ENCODE data around the gene KLF11.

Gene KLF11

GRCh38 chr2:10003206-10004125, 39.9 kb upstream of the KLF11 start:
- H3K4me1 ChIP-seq (ENCODE audit: control insufficient read depth, insufficient read depth, low read length): peaks cover 7% of the 10 kb centered on the region
- H3K27ac ChIP-seq (ENCODE audit: low read depth, low read length): no peak overlapping the region

GRCh38 chr2:10004401-10004800, 38.9 kb upstream of the KLF11 start:
- H3K4me3 ChIP-seq (ENCODE audit: low read depth, low read length): no peak overlapping the region
- no peak overlapping the region for H3K9ac ChIP-seq (ENCODE audit: low read depth, low read length)
- no peak overlapping the region for H3K27ac ChIP-seq (ENCODE audit: low read depth, low read length)
- H3K36me3 ChIP-seq (ENCODE audit: control insufficient read depth, insufficient read depth, low read length): no peaks in the 10 kb centered on the region
- H3K4me1 ChIP-seq (ENCODE audit: control insufficient read depth, insufficient read depth, low read length): peaks cover 7% of the 10 kb centered on the region
- H3K9me3 ChIP-seq (ENCODE audit: control insufficient read depth, insufficient read depth, low read length): no peaks in the 10 kb centered on the region
- H3K27me3 ChIP-seq (ENCODE audit: control insufficient read depth, insufficient read depth, low read length): no peaks in the 10 kb centered on the region

More at GRCh38 chr2:10003206-10004125, 39.9 kb upstream of the KLF11 start:
- H3K36me3 ChIP-seq (ENCODE audit: control insufficient read depth, insufficient read depth, low read length): no peaks in the 10 kb centered on the region
- H3K27me3 ChIP-seq (ENCODE audit: control insufficient read depth, insufficient read depth, low read length): no peaks in the 10 kb centered on the region
- no peak overlapping the region for H3K9ac ChIP-seq (ENCODE audit: low read depth, low read length)
- no peaks in the 10 kb centered on the region for H3K9me3 ChIP-seq (ENCODE audit: control insufficient read depth, insufficient read depth, low read length)
- H3K4me3 ChIP-seq (ENCODE audit: low read depth, low read length): no peak overlapping the region

GRCh38 chr2:10004836-10005235, 38.5 kb upstream of the KLF11 start:
- Histone ChIP-seq H3K9ac (ENCODE audit: low read depth, low read length) (no peak overlapping the region), H3K36me3 (ENCODE audit: control insufficient read depth, insufficient read depth, low read length) (no peaks in the 10 kb centered on the region), H3K9me3 (ENCODE audit: control insufficient read depth, insufficient read depth, low read length) (no peaks in the 10 kb centered on the region), H3K27me3 (ENCODE audit: control insufficient read depth, insufficient read depth, low read length) (no peaks in the 10 kb centered on the region), H3K4me3 (ENCODE audit: low read depth, low read length) (no peak overlapping the region), H3K4me1 (ENCODE audit: control insufficient read depth, insufficient read depth, low read length) (peaks cover 7% of the 10 kb centered on the region), H3K27ac (ENCODE audit: low read depth, low read length) (no peak overlapping the region)

GRCh38 chr2:10005461-10006235, 37.7 kb upstream of the KLF11 start:
- H3K4me1 ChIP-seq (ENCODE audit: control insufficient read depth, insufficient read depth, low read length): peaks cover 7% of the 10 kb centered on the region
- no peaks in the 10 kb centered on the region for H3K36me3 ChIP-seq (ENCODE audit: control insufficient read depth, insufficient read depth, low read length)
- no peak overlapping the region for H3K27ac ChIP-seq (ENCODE audit: low read depth, low read length)
- H3K27me3 ChIP-seq (ENCODE audit: control insufficient read depth, insufficient read depth, low read length): no peaks in the 10 kb centered on the region
- no peak overlapping the region for H3K4me3 ChIP-seq (ENCODE audit: low read depth, low read length)
- no peaks in the 10 kb centered on the region for H3K9me3 ChIP-seq (ENCODE audit: control insufficient read depth, insufficient read depth, low read length)
- no peak overlapping the region for H3K9ac ChIP-seq (ENCODE audit: low read depth, low read length)

GRCh38 chr2:10006236-10007161, 36.9 kb upstream of the KLF11 start:
- H3K27ac ChIP-seq (ENCODE audit: low read depth, low read length): no peak overlapping the region
- no peak overlapping the region for H3K4me3 ChIP-seq (ENCODE audit: low read depth, low read length)
- peaks cover 5% of the 10 kb centered on the region for H3K4me1 ChIP-seq (ENCODE audit: control insufficient read depth, insufficient read depth, low read length)
- no peaks in the 10 kb centered on the region for H3K36me3 ChIP-seq (ENCODE audit: control insufficient read depth, insufficient read depth, low read length)
- no peaks in the 10 kb centered on the region for H3K9me3 ChIP-seq (ENCODE audit: control insufficient read depth, insufficient read depth, low read length)
- no peak overlapping the region for H3K9ac ChIP-seq (ENCODE audit: low read depth, low read length)
- no peaks in the 10 kb centered on the region for H3K27me3 ChIP-seq (ENCODE audit: control insufficient read depth, insufficient read depth, low read length)

- no peaks in the 10 kb centered on the region for H3K27me3 ChIP-seq (ENCODE audit: control insufficient read depth, insufficient read depth, low read length)
- H3K9me3 ChIP-seq (ENCODE audit: control insufficient read depth, insufficient read depth, low read length): no peaks in the 10 kb centered on the region
- H3K27ac ChIP-seq (ENCODE audit: low read depth, low read length): no peak overlapping the region
- no peaks in the 10 kb centered on the region; the same call in 1 of the 2 replicates for H3K4me1 ChIP-seq (ENCODE audit: control insufficient read depth, insufficient read depth, low read length)
- no peak overlapping the region for H3K9ac ChIP-seq (ENCODE audit: low read depth, low read length)
- H3K36me3 ChIP-seq (ENCODE audit: control insufficient read depth, insufficient read depth, low read length): no peaks in the 10 kb centered on the region
- no peak overlapping the region for H3K4me3 ChIP-seq (ENCODE audit: low read depth, low read length)
Observed at GRCh38 chr2:10007435-10007834, 35.9 kb upstream of the KLF11 start.

GRCh38 chr2:10007921-10008808, 35.2 kb upstream of the KLF11 start:
- Histone ChIP-seq H3K27ac (ENCODE audit: low read depth, low read length) (no peak overlapping the region), H3K9me3 (ENCODE audit: control insufficient read depth, insufficient read depth, low read length) (no peaks in the 10 kb centered on the region), H3K4me3 (ENCODE audit: low read depth, low read length) (no peak overlapping the region), H3K4me1 (ENCODE audit: control insufficient read depth, insufficient read depth, low read length) (no peaks in the 10 kb centered on the region; the same call in 1 of the 2 replicates), H3K9ac (ENCODE audit: low read depth, low read length) (no peak overlapping the region), H3K27me3 (ENCODE audit: control insufficient read depth, insufficient read depth, low read length) (no peaks in the 10 kb centered on the region), H3K36me3 (ENCODE audit: control insufficient read depth, insufficient read depth, low read length) (no peaks in the 10 kb centered on the region)

GRCh38 chr2:10008809-10009176, 34.6 kb upstream of the KLF11 start:
- Histone ChIP-seq H3K9ac (ENCODE audit: low read depth, low read length) (no peak overlapping the region), H3K27me3 (ENCODE audit: control insufficient read depth, insufficient read depth, low read length) (no peaks in the 10 kb centered on the region), H3K4me1 (ENCODE audit: control insufficient read depth, insufficient read depth, low read length) (no peaks in the 10 kb centered on the region; the same call in 1 of the 2 replicates), H3K9me3 (ENCODE audit: control insufficient read depth, insufficient read depth, low read length) (no peaks in the 10 kb centered on the region), H3K4me3 (ENCODE audit: low read depth, low read length) (no peak overlapping the region), H3K36me3 (ENCODE audit: control insufficient read depth, insufficient read depth, low read length) (no peaks in the 10 kb centered on the region), H3K27ac (ENCODE audit: low read depth, low read length) (no peak overlapping the region)

GRCh38 chr2:10009271-10009810, 34.0 kb upstream of the KLF11 start:
- Histone ChIP-seq H3K27me3 (ENCODE audit: control insufficient read depth, insufficient read depth, low read length) (no peaks in the 10 kb centered on the region), H3K4me1 (ENCODE audit: control insufficient read depth, insufficient read depth, low read length) (no peaks in the 10 kb centered on the region; the same call in 1 of the 2 replicates), H3K4me3 (ENCODE audit: low read depth, low read length) (no peak overlapping the region), H3K9me3 (ENCODE audit: control insufficient read depth, insufficient read depth, low read length) (no peaks in the 10 kb centered on the region), H3K9ac (ENCODE audit: low read depth, low read length) (no peak overlapping the region), H3K36me3 (ENCODE audit: control insufficient read depth, insufficient read depth, low read length) (no peaks in the 10 kb centered on the region), H3K27ac (ENCODE audit: low read depth, low read length) (no peak overlapping the region)
